ENCODE data around the gene MGLL. TPM values are rescaled to one million over a fixed set of nuclear protein-coding genes. Genes with fewer than 3 reads are reported as not detected.

Gene MGLL
- total RNA-seq, 1 donor from 2014 or later: 61.0 TPM

- H3K4me1 Mint-ChIP-seq (ENCODE audit: low read depth): peaks cover 73% of the 10 kb centered on the region
- peaks cover 6% of the 10 kb centered on the region for H3K36me3 Mint-ChIP-seq (ENCODE audit: low read depth)
- no peak for TF ChIP-seq CTCF (IDR thresholded peaks at IDR 0.05)
- peaks cover 18% of the 10 kb centered on the region for H3K9me3 Mint-ChIP-seq (ENCODE audit: low read depth)
- no peak overlapping the region for H3K4me3 Mint-ChIP-seq (ENCODE audit: unreplicated experiment)
- H3K27ac Mint-ChIP-seq (ENCODE audit: unreplicated experiment): no peak overlapping the region
- H3K27me3 Mint-ChIP-seq (ENCODE audit: low read depth): no peaks in the 10 kb centered on the region
- no peak for DNase-seq (ENCODE audit: low spot score)
Measured at GRCh38 chr3:127764301-127764700, 58.0 kb downstream of the MGLL start.

- Mint-ChIP-seq H3K4me3 (ENCODE audit: unreplicated experiment) (no peak overlapping the region), H3K36me3 (ENCODE audit: low read depth) (peaks cover 6% of the 10 kb centered on the region), H3K4me1 (ENCODE audit: low read depth) (peaks cover 70% of the 10 kb centered on the region), H3K27me3 (ENCODE audit: low read depth) (no peaks in the 10 kb centered on the region), H3K9me3 (ENCODE audit: low read depth) (peaks cover 18% of the 10 kb centered on the region), H3K27ac (ENCODE audit: unreplicated experiment) (no peak overlapping the region)
- TF ChIP-seq CTCF (IDR thresholded peaks at IDR 0.05): no peak
- DNase-seq (ENCODE audit: low spot score): no peak
Measured at GRCh38 chr3:127763816-127764215, 58.5 kb downstream of the MGLL start.

GRCh38 chr3:127763337-127763736 is 59.0 kb downstream of the MGLL start:
- Mint-ChIP-seq H3K9me3 (ENCODE audit: low read depth) (peaks cover 14% of the 10 kb centered on the region), H3K4me3 (ENCODE audit: unreplicated experiment) (no peak overlapping the region), H3K27me3 (ENCODE audit: low read depth) (no peaks in the 10 kb centered on the region), H3K36me3 (ENCODE audit: low read depth) (peaks cover 6% of the 10 kb centered on the region), H3K4me1 (ENCODE audit: low read depth) (peaks cover 65% of the 10 kb centered on the region), H3K27ac (ENCODE audit: unreplicated experiment) (no peak overlapping the region)
- DNase-seq (ENCODE audit: low spot score): no peak
- TF ChIP-seq CTCF (IDR thresholded peaks at IDR 0.05): no peak

GRCh38 chr3:127762787-127763105 is 59.6 kb downstream of the MGLL start:
- Mint-ChIP-seq H3K36me3 (ENCODE audit: low read depth) (peaks cover 3% of the 10 kb centered on the region), H3K4me3 (ENCODE audit: unreplicated experiment) (no peak overlapping the region), H3K27me3 (ENCODE audit: low read depth) (no peaks in the 10 kb centered on the region), H3K4me1 (ENCODE audit: low read depth) (peaks cover 59% of the 10 kb centered on the region), H3K27ac (ENCODE audit: unreplicated experiment) (peak overlapping the region; percentile 70), H3K9me3 (ENCODE audit: low read depth) (peaks cover 8% of the 10 kb centered on the region)
- no peak for TF ChIP-seq CTCF (IDR thresholded peaks at IDR 0.05)
- no peak for DNase-seq (ENCODE audit: low spot score)

- H3K27me3 Mint-ChIP-seq (ENCODE audit: low read depth): no peaks in the 10 kb centered on the region
- TF ChIP-seq CTCF (IDR thresholded peaks at IDR 0.05): no peak
- peaks cover 54% of the 10 kb centered on the region for H3K4me1 Mint-ChIP-seq (ENCODE audit: low read depth)
- no peak overlapping the region for H3K4me3 Mint-ChIP-seq (ENCODE audit: unreplicated experiment)
- H3K9me3 Mint-ChIP-seq (ENCODE audit: low read depth): peaks cover 3% of the 10 kb centered on the region
- peaks cover 5% of the 10 kb centered on the region for H3K36me3 Mint-ChIP-seq (ENCODE audit: low read depth)
- no peak for DNase-seq (ENCODE audit: low spot score)
- H3K27ac Mint-ChIP-seq (ENCODE audit: unreplicated experiment): peak overlapping the region; percentile 70
Measured at GRCh38 chr3:127762077-127762786, 60.1 kb downstream of the MGLL start.
